Stimulated activated CD8-positive, alpha-beta memory T cell treated with anti-CD3 and anti-CD28 coated beads, Interleukin-4, amount 100 ng/mL, for 24 hours (primary cell): Measurements from ENCODE around the gene LASP1.

Experiments used
- DNase-seq: peaks from one replicate; pipeline ENCODE4 v3.0.0-alpha.2; 2020; ENCODE audit warnings: low read depth

The LASP1 gene

GRCh38 chr17:38870259-38871165 is 654 bp downstream of the LASP1 start:
- peak; percentile 59 for DNase-seq

- DNase-seq: peak; percentile 73
These were observed 1.6 kb downstream of the LASP1 start for GRCh38 chr17:38871247-38872015.

DNA sequence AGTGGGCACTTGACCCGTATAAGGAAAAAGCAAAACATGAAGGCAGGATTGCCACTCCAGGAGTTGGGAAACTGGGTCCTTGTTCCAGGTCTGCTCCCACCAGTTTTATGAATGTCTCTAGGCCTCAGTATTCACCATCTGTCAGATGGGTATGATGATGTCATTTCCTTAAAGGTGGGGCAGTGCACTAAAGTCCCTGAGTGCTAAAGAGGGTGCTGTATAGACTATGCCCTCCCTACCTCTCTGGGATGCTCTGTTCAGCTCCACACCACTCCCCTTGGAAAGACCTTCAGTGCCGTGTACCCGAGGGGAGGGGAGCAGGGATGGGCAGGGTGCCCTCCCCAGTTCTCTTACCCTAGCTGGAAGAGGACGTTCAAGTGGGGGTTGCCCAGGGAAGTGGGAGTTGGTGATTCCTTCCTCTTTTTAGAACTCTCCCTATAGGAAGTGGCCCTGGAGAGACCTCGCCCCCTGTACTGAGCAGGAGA is 2.2 kb downstream of the LASP1 start:
- DNase-seq: no peak

DNA sequence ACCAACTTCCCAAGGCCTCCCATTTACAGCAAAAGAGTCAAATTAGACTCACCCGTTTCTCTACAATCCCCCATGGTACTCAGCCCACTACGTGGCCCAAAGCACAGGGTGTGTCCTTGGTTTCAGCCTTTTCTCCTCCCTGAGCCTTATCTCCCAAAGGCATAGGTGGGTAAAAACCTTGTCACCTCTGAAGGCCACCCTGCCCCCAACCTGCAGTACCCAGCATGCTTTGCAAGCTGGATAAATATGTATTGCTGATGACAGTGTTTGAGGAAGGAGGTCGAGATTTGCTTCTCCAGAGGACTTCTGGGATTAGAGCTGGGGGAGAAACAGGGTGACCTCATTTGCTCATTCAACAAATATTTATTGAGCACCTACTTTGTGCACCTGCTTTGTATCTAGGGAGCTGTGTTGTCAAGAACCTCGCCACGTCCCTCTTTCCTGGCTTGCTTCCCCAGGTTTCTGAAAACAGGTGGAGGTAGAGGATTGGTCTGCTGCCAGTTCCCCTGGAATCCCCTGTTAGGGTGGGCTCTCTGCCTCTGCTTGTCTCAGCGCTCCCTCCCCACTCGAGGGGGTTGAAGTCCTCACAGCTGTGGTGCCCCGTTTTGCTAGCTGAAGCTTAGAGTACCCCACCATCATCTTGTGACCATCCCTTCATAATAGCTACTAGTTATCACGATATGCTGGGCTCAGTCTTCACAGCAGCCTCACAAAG is 3.0 kb downstream of the LASP1 start:
- DNase-seq: no peak

- DNase-seq: no peak
These were observed 4.0 kb downstream of the LASP1 start for GRCh38 chr17:38873640-38874380.

GRCh38 chr17:38874505-38875400 is 4.9 kb downstream of the LASP1 start:
- no peak for DNase-seq

DNA sequence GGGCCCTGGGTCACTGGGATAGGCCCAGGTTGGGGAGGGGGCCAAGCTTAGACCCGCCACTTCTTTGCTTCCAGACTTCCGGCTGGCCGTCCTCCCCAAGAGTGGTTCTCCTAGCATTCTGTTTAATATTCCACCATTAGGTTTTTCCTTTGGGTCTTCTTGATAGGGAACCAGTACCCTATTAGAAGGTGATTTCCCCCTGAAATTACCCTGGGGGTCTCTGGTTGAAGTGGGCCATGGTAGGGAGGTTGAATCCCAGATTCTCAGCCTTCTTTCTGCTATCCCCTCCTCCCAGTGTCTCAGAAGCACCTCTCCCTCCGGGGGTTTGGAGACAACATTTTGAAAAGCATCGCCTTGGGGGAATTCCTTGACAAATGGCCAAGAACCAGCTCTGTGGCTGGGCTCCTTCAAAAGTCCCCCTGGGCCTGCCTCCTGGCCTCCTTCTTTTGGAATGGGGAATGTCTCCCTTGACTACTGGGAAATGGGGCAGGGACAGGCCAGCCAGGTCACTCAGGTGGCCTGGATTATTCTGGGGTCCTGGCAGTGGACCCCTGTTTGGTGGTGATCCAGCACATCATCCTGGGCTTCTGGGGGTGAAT is 5.7 kb downstream of the LASP1 start:
- no peak for DNase-seq

GRCh38 chr17:38877130-38877851 is 7.4 kb downstream of the LASP1 start:
- no peak for DNase-seq

- no peak for DNase-seq
These were observed 10.2 kb downstream of the LASP1 start for GRCh38 chr17:38879878-38880665.

DNA sequence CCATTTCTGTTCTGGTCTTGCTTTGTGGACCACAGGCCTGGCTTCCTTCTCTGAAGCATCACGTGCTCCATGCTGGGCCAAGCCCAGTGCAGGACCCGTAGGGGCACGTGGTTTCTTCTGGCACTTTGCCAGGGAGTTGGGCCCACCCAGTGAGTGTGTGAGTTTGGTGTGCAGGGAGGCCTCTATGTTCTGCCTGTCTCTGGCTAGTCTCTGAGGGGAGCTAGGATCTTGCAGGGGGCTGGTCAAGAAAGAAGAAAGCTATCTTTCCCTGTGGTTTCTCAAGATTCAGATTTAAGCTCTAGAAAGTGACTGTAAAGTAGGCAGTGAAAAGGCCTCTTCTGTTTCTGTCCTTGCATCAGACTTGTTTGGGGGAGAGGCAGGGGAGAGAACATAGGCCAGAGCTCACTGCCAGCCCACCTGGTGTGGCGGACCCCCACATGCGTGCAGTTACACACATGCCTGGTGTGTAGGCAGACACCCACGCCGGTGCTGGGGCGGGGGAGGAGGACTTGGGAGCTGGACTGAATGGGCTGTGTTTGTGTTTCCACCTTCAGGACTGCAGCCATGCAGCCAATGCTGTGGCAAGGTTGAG is 11.8 kb downstream of the LASP1 start:
- DNase-seq: no peak

GRCh38 chr17:38882870-38883269 is 13.0 kb downstream of the LASP1 start:
- DNase-seq: no peak

DNA sequence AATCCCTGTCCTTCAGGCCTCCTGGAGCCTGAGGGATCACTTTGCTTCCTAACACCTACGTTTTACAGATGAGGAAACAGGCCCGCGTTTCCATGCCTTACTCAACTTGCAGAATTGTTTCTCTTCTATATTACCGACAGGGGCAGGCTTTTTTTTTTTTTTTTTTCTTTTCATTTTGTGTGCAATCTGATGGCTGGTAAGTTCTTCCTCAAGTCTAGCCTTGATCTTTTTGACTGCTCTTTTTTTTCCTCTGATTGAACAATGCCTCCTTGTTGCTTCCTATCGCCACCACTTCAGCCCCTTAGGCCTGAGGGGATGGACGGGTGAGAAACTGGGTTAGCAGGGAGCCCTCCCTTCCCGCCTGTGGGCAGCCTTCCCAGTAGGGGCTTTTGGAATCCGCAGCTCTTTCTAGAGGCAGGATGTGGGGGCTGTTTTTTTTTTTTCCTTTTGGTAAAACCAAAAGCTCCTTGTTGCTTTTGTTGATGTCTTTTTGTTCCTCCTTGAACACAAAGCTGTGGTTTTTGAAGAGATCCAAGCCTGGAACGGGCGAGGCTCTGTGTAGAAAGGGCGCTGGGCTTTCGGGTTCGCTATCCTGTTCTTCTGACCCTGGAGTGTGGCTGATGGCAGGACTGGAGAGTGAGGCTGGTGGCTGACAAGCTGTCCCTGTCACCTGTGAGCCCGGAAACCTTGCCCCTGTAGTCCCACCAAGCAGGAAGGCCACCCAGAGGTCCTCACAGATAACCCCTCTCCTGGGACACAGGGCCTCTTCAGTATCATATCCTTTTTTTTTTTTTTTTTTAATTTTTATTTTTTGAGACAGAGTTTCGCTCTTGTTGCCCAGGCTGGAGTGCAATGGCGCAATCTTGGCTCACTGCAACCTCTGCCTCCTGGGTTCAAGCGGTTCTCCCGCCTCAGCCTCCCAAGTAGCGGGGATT is 14.0 kb downstream of the LASP1 start:
- no peak for DNase-seq

GRCh38 chr17:38885044-38885727 is 15.3 kb downstream of the LASP1 start:
- DNase-seq: no peak

GRCh38 chr17:38885728-38886642 is 16.1 kb downstream of the LASP1 start:
- no peak for DNase-seq

GRCh38 chr17:38886643-38887010 is 16.8 kb downstream of the LASP1 start:
- no peak for DNase-seq

GRCh38 chr17:38888842-38889241 is 19.0 kb downstream of the LASP1 start:
- DNase-seq: no peak
